Left ventricle myocardium inferior (tissue), 1 donor: ENCODE measurements around the gene KANSL1L. TPM values are rescaled to one million over a fixed set of nuclear protein-coding genes. Genes with fewer than 3 reads are reported as not detected.
"Not testable (repeated sequence)": the region's sequence is repeated elsewhere in the genome, so short reads cannot be mapped to it uniquely, and the experiment has no call there.

ENCODE experiments used
- DNase-seq: peaks from one replicate; pipeline ENCODE4 v3.0.0-alpha.2; 2020
- H3K27ac ChIP-seq: fragments of 200-600 bp; replicated peaks from 2 replicates; pipeline ENCODE4 v1.8.0; 2021
- H3K27me3 ChIP-seq: fragments of 200-600 bp; 2 replicates; pipeline ENCODE4 v1.8.0; 2021; ENCODE audit warnings: low read depth
- H3K36me3 ChIP-seq: fragments of 200-600 bp; 2 replicates; pipeline ENCODE4 v1.8.0; 2021
- H3K4me1 ChIP-seq: fragments of 200-600 bp; 2 replicates; pipeline ENCODE4 v1.8.0; 2021
- H3K4me3 ChIP-seq: fragments of 200-600 bp; 2 replicates; pipeline ENCODE4 v1.8.0; 2021; ENCODE audit warnings: mild to moderate bottlenecking, moderate library complexity
- H3K9me3 ChIP-seq: fragments of 200-600 bp; replicated peaks from 2 replicates; pipeline ENCODE4 v1.8.0; 2021
- intact Hi-C: fragments of 100-400 bp; cut with micrococcal nuclease; formaldehyde crosslinking; loops from one replicate; pipeline ENCODE4 v1.11.0; 2022
- total RNA-seq: library from RNA; stranded (reverse); fragmentation: NEBNext Ultra II Directional; extraction: Animal tissue kit (Norgen Biotek cat#: 25700); gene quantifications from one replicate; pipeline ENCODE4 v1.2.1, GENCODE V29; 2021
- TF ChIP-seq, protein P1 (sequence below): fragments of 200-600 bp; IDR thresholded peaks from 2 replicates; pipeline ENCODE4 v1.8.0; 2021; ENCODE audit warnings: antibody characterized with exemption, mild to moderate bottlenecking, borderline replicate concordance
- donor health status: DM: no; HTN: yes; CAD: no; lungs with severe emphysema.

Gene KANSL1L
- total RNA-seq, 1 donor from 2014 or later: 18.1 TPM

DNA sequence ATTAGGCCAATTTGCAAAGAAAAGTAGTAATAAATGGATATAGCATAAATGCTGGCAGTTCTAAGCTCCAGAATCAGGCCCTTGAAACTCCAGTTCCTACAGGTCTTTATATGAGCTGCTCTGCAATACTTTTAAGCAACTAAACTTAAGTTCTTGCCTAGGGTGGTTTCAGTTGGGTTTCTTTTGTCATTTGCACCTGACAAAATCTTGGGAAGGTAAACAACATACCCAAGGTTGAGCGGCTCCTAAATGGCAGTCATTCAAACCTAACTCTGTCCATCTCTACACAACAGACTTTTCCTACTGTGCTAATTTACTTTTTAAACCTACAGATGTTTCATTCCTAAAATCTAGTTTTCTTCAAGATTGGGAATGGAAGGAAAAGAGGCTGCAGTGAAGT, 9.3 kb upstream of the KANSL1L start:
- DNase-seq: no peak
- no peaks in the 10 kb centered on the region for H3K4me1 ChIP-seq
- peaks cover 33% of the 10 kb centered on the region for H3K9me3 ChIP-seq
- H3K27me3 ChIP-seq: no peaks in the 10 kb centered on the region
- intact Hi-C loops: no loop called here
- TF ChIP-seq, protein P1, sequence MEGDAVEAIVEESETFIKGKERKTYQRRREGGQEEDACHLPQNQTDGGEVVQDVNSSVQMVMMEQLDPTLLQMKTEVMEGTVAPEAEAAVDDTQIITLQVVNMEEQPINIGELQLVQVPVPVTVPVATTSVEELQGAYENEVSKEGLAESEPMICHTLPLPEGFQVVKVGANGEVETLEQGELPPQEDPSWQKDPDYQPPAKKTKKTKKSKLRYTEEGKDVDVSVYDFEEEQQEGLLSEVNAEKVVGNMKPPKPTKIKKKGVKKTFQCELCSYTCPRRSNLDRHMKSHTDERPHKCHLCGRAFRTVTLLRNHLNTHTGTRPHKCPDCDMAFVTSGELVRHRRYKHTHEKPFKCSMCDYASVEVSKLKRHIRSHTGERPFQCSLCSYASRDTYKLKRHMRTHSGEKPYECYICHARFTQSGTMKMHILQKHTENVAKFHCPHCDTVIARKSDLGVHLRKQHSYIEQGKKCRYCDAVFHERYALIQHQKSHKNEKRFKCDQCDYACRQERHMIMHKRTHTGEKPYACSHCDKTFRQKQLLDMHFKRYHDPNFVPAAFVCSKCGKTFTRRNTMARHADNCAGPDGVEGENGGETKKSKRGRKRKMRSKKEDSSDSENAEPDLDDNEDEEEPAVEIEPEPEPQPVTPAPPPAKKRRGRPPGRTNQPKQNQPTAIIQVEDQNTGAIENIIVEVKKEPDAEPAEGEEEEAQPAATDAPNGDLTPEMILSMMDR: no peak
- no peak overlapping the region for H3K27ac ChIP-seq
- no peaks in the 10 kb centered on the region for H3K36me3 ChIP-seq
- H3K4me3 ChIP-seq: no peak overlapping the region

DNA sequence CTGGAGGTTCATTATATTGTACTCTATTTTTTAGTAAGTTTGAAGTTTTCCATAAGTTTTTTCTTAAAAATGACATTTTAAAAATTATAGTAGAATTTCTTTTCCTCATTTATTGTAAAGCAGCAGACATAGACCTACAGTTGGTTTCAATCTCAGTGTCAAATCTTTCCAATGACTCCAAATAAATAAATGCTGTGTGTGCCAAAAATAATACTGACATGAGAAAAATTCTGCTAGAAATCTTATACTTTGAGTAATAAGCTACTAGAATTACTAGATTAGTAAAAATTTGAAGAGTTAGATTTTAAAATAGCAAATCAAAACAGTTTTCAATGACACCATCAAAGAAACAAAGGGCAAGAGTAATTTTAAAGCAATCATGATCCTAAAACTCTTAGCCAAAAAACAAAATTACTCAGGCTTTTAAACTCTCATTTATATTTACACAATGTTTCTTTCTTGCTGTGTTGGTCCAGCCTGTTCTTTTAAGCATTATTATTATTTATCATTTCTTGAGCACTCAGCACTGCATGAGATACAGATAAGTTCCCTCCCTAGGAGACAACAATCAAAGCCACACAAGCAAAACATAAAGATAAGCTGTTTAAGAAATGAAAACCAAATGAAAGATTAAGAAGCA, 8.3 kb upstream of the KANSL1L start:
- no peak overlapping the region for H3K4me3 ChIP-seq
- H3K27me3 ChIP-seq: no peaks in the 10 kb centered on the region
- intact Hi-C loops: no loop called here
- no peak overlapping the region for H3K27ac ChIP-seq
- DNase-seq: no peak
- peaks cover 23% of the 10 kb centered on the region for H3K9me3 ChIP-seq
- no peaks in the 10 kb centered on the region for H3K36me3 ChIP-seq
- TF ChIP-seq, protein P1: no peak
- H3K4me1 ChIP-seq: no peaks in the 10 kb centered on the region

DNA sequence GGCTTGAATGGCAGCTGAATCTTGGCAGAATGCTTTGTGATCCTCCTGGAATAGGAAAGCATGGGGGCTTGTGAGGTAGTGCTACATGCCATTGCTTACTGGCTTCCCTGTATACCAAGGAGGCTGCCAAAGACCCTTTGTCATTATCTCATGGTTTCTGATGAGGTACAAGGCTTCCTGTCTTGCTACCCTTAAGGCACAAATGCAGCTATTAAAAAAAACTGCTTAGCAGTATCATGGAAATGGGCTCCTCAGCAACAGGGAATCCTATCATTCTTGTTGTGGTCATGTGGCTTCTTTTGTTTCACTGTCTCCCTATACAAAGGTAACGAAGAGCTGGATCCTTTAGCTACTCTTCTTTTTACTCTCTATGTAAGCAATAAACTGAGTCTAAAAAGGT, 6.6 kb upstream of the KANSL1L start:
- no peak overlapping the region for H3K27ac ChIP-seq
- no peaks in the 10 kb centered on the region for H3K27me3 ChIP-seq
- intact Hi-C loops: no loop called here
- peaks cover 6% of the 10 kb centered on the region for H3K9me3 ChIP-seq
- H3K36me3 ChIP-seq: no peaks in the 10 kb centered on the region
- TF ChIP-seq, protein P1: no peak
- DNase-seq: no peak
- no peak overlapping the region for H3K4me3 ChIP-seq
- peaks cover 4% of the 10 kb centered on the region for H3K4me1 ChIP-seq

DNA sequence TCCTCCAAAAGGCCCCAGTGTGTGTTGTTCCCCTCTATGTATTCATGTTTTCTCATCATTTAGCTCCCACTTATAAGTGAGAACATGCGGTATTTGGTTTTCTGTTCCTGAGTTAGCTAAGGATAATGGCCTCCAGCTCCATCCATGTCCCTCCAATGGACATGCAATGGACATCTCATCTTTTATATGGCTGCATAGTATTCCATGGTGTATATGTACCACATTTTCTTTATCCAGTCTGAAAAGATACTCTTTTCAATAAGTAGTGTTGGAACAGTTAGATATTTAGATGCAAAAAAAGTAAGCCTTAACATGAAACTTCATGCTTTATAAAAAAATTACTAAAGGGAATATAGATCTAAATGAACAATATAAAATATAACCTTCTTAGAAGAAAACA, 5.9 kb upstream of the KANSL1L start:
- intact Hi-C loops, H3K9me3 ChIP-seq, H3K27ac ChIP-seq, H3K36me3 ChIP-seq, H3K4me3 ChIP-seq, DNase-seq, H3K27me3 ChIP-seq: not testable (repeated sequence)
- peaks cover 10% of the 10 kb centered on the region for H3K4me1 ChIP-seq

DNA sequence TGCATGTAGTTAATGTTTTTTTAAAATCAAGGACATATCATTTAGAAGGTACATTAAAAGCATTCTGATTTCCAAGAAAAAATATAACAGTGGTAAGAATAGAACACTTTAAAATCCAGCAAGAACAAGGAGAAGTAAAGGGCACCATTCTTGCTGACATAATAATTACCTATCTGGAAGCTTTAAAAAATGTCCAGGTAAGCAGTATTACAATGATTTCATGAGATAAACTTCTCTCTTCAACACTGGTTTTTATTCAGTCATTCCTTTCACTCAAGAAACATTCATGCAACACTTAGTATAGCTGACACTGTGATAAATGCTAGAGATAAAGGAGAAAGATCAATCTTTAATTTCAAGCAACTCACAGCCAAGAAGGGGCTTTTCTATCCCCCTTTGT, 2.9 kb upstream of the KANSL1L start:
- Histone ChIP-seq H3K27ac (no peak overlapping the region), H3K4me3 (no peak overlapping the region), H3K9me3 (peaks cover 3% of the 10 kb centered on the region), H3K36me3 (no peaks in the 10 kb centered on the region), H3K4me1 (peaks cover 29% of the 10 kb centered on the region), H3K27me3 (no peaks in the 10 kb centered on the region)
- DNase-seq: no peak
- TF ChIP-seq, protein P1: no peak
- intact Hi-C loops: no loop called here

DNA sequence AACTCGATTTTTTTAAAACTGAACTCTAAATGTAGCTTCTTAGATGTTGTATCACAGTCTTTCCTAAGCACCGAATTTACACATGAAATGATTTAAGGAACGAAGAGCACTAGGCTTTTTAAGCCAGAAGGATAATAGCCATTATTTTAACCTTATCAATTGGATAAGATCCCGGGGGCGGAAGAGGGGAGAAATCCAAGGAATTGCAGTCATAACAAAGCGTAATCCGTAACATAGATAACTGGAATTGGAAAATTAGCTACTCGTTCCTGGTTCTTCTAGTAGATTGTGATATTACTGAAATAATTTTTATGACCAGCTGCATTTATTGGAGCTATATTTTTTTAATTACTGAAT, 988 bp upstream of the KANSL1L start:
- TF ChIP-seq, protein P1: no peak
- H3K4me1 ChIP-seq: peaks cover 48% of the 10 kb centered on the region
- peak overlapping the region; percentile 98 for H3K27ac ChIP-seq
- peaks cover 3% of the 10 kb centered on the region for H3K9me3 ChIP-seq
- no peaks in the 10 kb centered on the region for H3K27me3 ChIP-seq
- H3K36me3 ChIP-seq: no peaks in the 10 kb centered on the region
- intact Hi-C loops: no loop called here
- peak overlapping the region; percentile 79 for H3K4me3 ChIP-seq
- DNase-seq: no peak
